Measurements from ENCODE around the gene DYNLT2B. TPM values are rescaled to one million over a fixed set of nuclear protein-coding genes. Genes with fewer than 3 reads are reported as not detected.

The DYNLT2B gene
- total and polyA plus RNA-seq, 2 donors (not counting 3 experiments of a cell fraction or from before 2014, with no cell fraction given), result 9.2 to 13.9 TPM

- Histone ChIP-seq H3K9me3 (replicated peaks; ENCODE audit: control insufficient read depth, insufficient read depth, low read length) (no peaks in the 10 kb centered on the region), H3K79me2 (ENCODE audit: control insufficient read depth, insufficient read depth, low read length) (no peaks in the 10 kb centered on the region), H3K9ac (replicated peaks; ENCODE audit: extremely low read depth, insufficient read depth, low read length) (no peak overlapping the region), H3K27me3 (ENCODE audit: control insufficient read depth in 2 of 2, insufficient read depth in 2 of 2, low read length in 2 of 2) (no peaks in the 10 kb centered on the region), H3K36me3 (ENCODE audit: control insufficient read depth in 2 of 2, extremely low read depth in 1 of 2, insufficient read depth in 2 of 2, low read length in 2 of 2) (no peaks in the 10 kb centered on the region), H3K27ac (ENCODE audit: insufficient read depth, low read depth, low read length) (no peak overlapping the region), H3K4me1 (ENCODE audit: control insufficient read depth, extremely low read depth, insufficient read depth, low read length) (no peaks in the 10 kb centered on the region), H4K20me1 (replicated peaks; ENCODE audit: control insufficient read depth, extremely low read depth, insufficient read depth, low read length) (no peaks in the 10 kb centered on the region), H3K4me3 (replicated peaks in 1 of 3; ENCODE audit: insufficient read depth in 1 of 3, low read depth in 1 of 3, low read length in 3 of 3) (no peak overlapping the region), H2AFZ (ENCODE audit: low read depth, low read length) (no peak overlapping the region), H3K9me1 (replicated peaks; ENCODE audit: control insufficient read depth, extremely low read depth, insufficient read depth, low read length) (no peaks in the 10 kb centered on the region), H3K4me2 (ENCODE audit: insufficient read depth, low read length) (no peak overlapping the region)
- DNase-seq (ENCODE audit: low read depth, low spot score) (no peak), FAIRE-seq (no peak)
- TF ChIP-seq GATA2 (IDR thresholded peaks at IDR 0.05; ENCODE audit: insufficient read depth, insufficient read length, low read depth, low read length), result no peak
- TF ChIP-seq MYC (IDR thresholded peaks at IDR 0.05; ENCODE audit: low read depth, low read length), result no peak
- TF ChIP-seq JUN (IDR thresholded peaks at IDR 0.05; ENCODE audit: borderline replicate concordance, insufficient read depth, insufficient read length, low read depth), result no peak
- no peak for TF ChIP-seq FOS (IDR thresholded peaks at IDR 0.05; ENCODE audit: borderline replicate concordance, insufficient read depth, low read length)
- no peak for TF ChIP-seq POLR2A (IDR thresholded peaks at IDR 0.05; ENCODE audit: low read depth, low read length)
- TF ChIP-seq MAX (IDR thresholded peaks at IDR 0.05; ENCODE audit: insufficient read depth, insufficient read length), result no peak
- no peak for TF ChIP-seq POLR2AphosphoS5 (IDR thresholded peaks at IDR 0.05; ENCODE audit: insufficient read depth, low read depth, low read length)
- TF ChIP-seq CTCF (IDR thresholded peaks at IDR 0.05; ENCODE audit: extremely low read depth in 1 of 2, insufficient read depth in 1 of 2, low read depth in 1 of 2, low read length in 2 of 2), result no peak
- TF ChIP-seq EZH2 (IDR thresholded peaks at IDR 0.05; ENCODE audit: borderline replicate concordance, low read depth, low read length, severe bottlenecking), result no peak
- intact Hi-C loops (cut with micrococcal nuclease) (no loop called here), dilution Hi-C loops (cut with MboI; ENCODE audit: extremely low pct_ligation_motif_present, low sequenced_read_pairs) (no loop called here)
- BruUV-seq (replicated peaks), result no TSS peak
- CTCF ChIA-PET, result no interaction called here
- POLR2A ChIA-PET, result no interaction called here
Measured at GRCh38 chr3:196335503-196335948, 17.5 kb upstream of the DYNLT2B start.
